GM18858 (cell line): ENCODE measurements around the gene CCDC13.
A peak's percentile ranks its signal among the peaks of the same experiment; 100 is the strongest.
"Not testable (repeated sequence)": the region's sequence is repeated elsewhere in the genome, so short reads cannot be mapped to it uniquely, and the experiment has no call there.

ENCODE experiments used
- ATAC-seq: cut with Tn5 transposase; IDR thresholded peaks from one replicate; pipeline ENCODE4 v1.9.1; 2021; ENCODE audit not compliant: unreplicated experiment

Gene CCDC13

GRCh38 chr3:42772670-42773408 is at the start of gene CCDC13:
Gene CCDC13 (minus strand): TSS chr3:42773253. CDS start chr3:42758345, 14,908 bp downstream.
- peak; percentile 95 for ATAC-seq

GRCh38 chr3:42822828-42823227 is 49.8 kb upstream of the CCDC13 start:
- no peak for ATAC-seq

GRCh38 chr3:42820746-42821051 is 47.6 kb upstream of the CCDC13 start:
- no peak for ATAC-seq

GRCh38 chr3:42819351-42819965 is 46.4 kb upstream of the CCDC13 start:
- no peak for ATAC-seq

- no peak for ATAC-seq
Measured at GRCh38 chr3:42815826-42816225, 42.8 kb upstream of the CCDC13 start.

- ATAC-seq, result no peak
Measured at GRCh38 chr3:42814914-42815507, 42.0 kb upstream of the CCDC13 start.

GRCh38 chr3:42814246-42814645 is 41.2 kb upstream of the CCDC13 start:
- no peak for ATAC-seq

GRCh38 chr3:42811118-42811883 is 38.2 kb upstream of the CCDC13 start:
- not testable (repeated sequence) for ATAC-seq

- not testable (repeated sequence) for ATAC-seq
Measured at GRCh38 chr3:42810706-42811105, 37.7 kb upstream of the CCDC13 start.

- no peak for ATAC-seq
Measured at GRCh38 chr3:42809202-42809601, 36.1 kb upstream of the CCDC13 start, which contains the start of gene ACKR2. Gene ACKR2 (plus strand): TSS chr3:42809445. CDS start chr3:42864503, 55,058 bp downstream.

- no peak for ATAC-seq
Measured at GRCh38 chr3:42807929-42808328, 34.9 kb upstream of the CCDC13 start.

GRCh38 chr3:42805141-42805821 is 32.2 kb upstream of the CCDC13 start:
- ATAC-seq, result no peak

GRCh38 chr3:42804831-42805132 is 31.7 kb upstream of the CCDC13 start:
- ATAC-seq, result no peak

- ATAC-seq, result peak; percentile 98
Measured at GRCh38 chr3:42804106-42804830, 31.2 kb upstream of the CCDC13 start, which contains the start of gene HIGD1A. Gene HIGD1A (minus strand): TSS chr3:42804490. CDS start chr3:42794253, 10,237 bp downstream.

- no peak for ATAC-seq
Measured at GRCh38 chr3:42803414-42804105, 30.5 kb upstream of the CCDC13 start.

GRCh38 chr3:42802876-42803413 is 29.9 kb upstream of the CCDC13 start:
- ATAC-seq, result no peak

GRCh38 chr3:42801784-42802183 is 28.7 kb upstream of the CCDC13 start:
- ATAC-seq, result no peak

- ATAC-seq, result no peak
Measured at GRCh38 chr3:42801048-42801620, 28.1 kb upstream of the CCDC13 start.

- no peak for ATAC-seq
Measured at GRCh38 chr3:42800251-42800650, 27.2 kb upstream of the CCDC13 start.
